Ishikawa (cell line): ENCODE measurements around the gene TMUB1.

Experiments used
- CREB1 ChIP-seq: IDR thresholded peaks from 2 replicates; pipeline ENCODE4 v1.6.1; 2012; ENCODE audit warnings: low read depth
- EP300 ChIP-seq: IDR thresholded peaks from 2 replicates; pipeline ENCODE4 v1.6.1; 2012; ENCODE audit warnings: borderline replicate concordance
- FOXM1 ChIP-seq: IDR thresholded peaks from 2 replicates; pipeline ENCODE4 v1.6.1; 2012; ENCODE audit warnings: low read depth, borderline replicate concordance
- MAX ChIP-seq: IDR thresholded peaks from 2 replicates; pipeline ENCODE4 v1.6.1; 2012
- REST ChIP-seq: IDR thresholded peaks from 2 replicates; pipeline ENCODE4 v1.6.1; 2012; ENCODE audit warnings: low read depth, mild to moderate bottlenecking
- TCF12 ChIP-seq: IDR thresholded peaks from 2 replicates; pipeline ENCODE4 v1.6.1; 2012; ENCODE audit warnings: low read depth
- YY1 ChIP-seq: IDR thresholded peaks from 2 replicates; pipeline ENCODE4 v1.6.1; 2012; ENCODE audit warnings: low read depth

- TF ChIP-seq REST, result no peak
- no peak for TF ChIP-seq EP300
- TF ChIP-seq CREB1, result no peak
- no peak for TF ChIP-seq FOXM1
- no peak; the same call in 1 of the 2 replicates for TF ChIP-seq MAX
- TF ChIP-seq YY1, result no peak
- no peak for TF ChIP-seq TCF12
Observed at GRCh38 chr7:151087245-151088018, 4.1 kb upstream of the TMUB1 start.
